GM18498 (cell line): ENCODE measurements around the gene RASGRP1.

Source experiments
- ATAC-seq: cut with Tn5 transposase; IDR thresholded peaks from one replicate; pipeline ENCODE4 v1.9.1; 2021; ENCODE audit warnings: mild to moderate bottlenecking, moderate library complexity; ENCODE audit not compliant: unreplicated experiment

RASGRP1 gene

DNA sequence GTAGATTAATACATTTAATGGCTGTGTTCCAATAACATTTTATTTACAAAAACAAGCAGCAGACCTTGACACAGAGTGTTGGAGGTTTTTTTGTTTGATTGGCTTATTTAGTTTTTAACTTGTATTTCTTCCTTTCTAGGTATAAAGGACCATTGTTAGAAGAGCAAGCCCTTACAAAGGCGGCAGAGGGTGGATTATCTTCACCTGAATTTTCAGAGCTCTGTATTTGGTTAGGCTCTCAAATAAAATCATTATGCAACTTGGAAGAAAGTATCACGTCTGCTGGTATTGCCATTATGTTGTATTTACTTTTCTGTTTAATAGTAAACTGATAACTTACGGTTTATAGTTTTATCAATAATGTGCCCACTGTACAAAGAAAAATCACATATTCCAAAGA, 100.7 kb downstream of the RASGRP1 start:
- ATAC-seq = no peak

DNA sequence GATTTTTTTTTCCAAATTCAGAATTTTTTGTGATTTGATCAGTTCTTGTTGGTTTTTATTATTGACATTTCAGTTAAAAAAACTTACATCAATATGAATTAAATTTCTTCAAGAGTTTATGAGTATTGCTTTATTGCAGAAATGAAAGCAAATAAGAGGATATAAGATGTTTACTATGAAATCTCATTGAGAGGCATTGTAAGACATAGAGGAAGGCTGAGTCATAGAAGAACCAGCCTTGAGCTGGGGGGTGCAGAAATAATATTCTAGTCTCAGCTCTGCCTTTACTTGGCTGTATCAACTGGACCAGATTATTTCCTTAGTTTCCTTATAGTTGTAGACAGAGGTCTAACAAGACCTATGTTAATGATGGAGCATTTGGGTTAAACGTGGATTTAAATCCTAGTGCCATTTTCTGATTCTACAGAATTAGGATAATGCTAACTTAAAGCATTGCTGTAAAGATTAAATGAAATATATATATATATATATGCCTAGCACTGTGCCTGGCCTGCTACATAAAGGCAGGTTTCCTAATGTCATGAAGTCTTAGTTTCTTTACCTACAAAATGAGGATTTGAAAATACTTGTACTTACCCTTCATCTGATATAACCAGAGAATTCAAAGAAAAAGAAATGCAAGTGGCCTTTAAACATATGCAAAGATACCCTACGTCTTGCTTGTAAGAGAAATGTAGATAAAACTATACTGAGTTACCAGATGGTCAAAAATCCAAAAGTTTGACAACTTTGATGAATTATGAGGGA, 103.4 kb downstream of the RASGRP1 start:
- peak; percentile 84 for ATAC-seq

DNA sequence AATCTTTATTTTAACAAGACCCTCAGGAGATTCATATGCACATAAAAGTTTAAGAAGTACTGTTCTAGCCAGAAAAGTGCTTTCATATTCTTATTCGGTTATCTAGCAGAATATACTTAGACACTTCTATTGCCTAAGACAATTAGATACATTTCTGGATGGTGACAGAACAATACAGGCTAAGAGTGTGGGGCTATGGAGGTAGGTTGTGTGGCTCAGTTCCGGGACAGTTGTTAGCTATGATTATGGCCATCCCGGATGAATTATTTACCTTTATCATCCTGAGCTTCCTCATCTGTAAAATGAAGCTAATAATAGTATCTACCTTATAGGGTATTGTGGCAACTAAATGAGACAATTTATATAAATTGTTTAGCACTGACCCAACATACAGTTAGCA, 104.1 kb downstream of the RASGRP1 start:
- ATAC-seq = no peak

DNA sequence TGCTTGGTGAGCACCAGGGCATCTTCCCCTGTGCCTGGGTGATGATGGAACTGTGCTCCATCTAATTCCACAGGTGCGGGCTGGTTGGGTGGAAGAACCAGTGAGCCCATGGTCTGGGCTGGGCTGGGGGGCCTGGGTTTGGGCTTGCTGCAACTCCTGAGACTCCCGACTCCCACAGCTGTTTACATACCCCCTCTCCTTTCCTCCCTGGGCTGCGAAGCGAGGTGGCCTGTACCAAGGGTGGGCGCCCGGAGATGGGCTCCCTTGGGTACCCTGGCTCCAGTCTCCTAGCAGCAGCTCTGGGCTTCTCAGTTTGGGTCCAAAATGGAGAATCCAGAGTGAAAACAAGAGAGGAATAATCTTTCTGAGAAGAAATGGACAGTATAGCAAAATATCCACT, 105.1 kb downstream of the RASGRP1 start:
- no peak for ATAC-seq

DNA sequence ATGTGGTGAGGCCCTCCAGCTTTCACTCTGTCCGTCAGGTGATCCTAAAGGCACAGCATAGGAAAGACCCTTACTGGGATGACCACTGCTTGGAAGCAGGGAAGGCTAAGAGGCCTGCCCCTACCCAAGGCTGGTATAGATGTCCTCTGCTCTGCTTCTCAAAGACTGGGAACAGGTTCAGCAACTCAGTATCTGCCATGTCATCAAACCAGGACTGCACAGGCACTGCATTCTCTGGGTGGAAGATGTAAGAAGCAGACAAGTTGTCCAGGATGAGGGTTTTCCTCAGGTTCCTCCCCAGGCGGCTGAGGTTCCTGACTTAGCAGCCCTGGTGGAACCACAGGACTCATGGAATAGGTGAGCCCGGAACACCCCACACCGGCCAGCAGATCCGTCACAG, 106.0 kb downstream of the RASGRP1 start:
- ATAC-seq = no peak

- no peak for ATAC-seq
Measured at GRCh38 chr15:38455092-38455491, 109.5 kb downstream of the RASGRP1 start.

GRCh38 chr15:38454696-38455090, 109.9 kb downstream of the RASGRP1 start:
- ATAC-seq = peak; percentile 8

- ATAC-seq = peak; percentile 93
Measured at GRCh38 chr15:38453971-38454695, 110.5 kb downstream of the RASGRP1 start, which contains the start of gene FAM98B. FAM98B (plus strand) TSS chr15:38454127; CDS start chr15:38454162, 35 bp downstream.

- ATAC-seq = no peak
Measured at GRCh38 chr15:38441130-38441519, 123.5 kb downstream of the RASGRP1 start.

GRCh38 chr15:38440353-38441129, 124.1 kb downstream of the RASGRP1 start:
- ATAC-seq = peak; percentile 83
